SK-N-MC (cell line): ENCODE results near the gene REXO5.

Experiments
- EZH2 ChIP-seq: fragments of 200-600 bp; sonication (generic); IDR thresholded peaks from one replicate; pipeline ENCODE4 v1.6.1; 2017; ENCODE audit warnings: antibody characterized with exemption
- POLR2AphosphoS5 ChIP-seq: IDR thresholded peaks from 2 replicates; pipeline ENCODE4 v1.6.1; 2012; ENCODE audit warnings: mild to moderate bottlenecking, low read depth, low read length, borderline replicate concordance

- no peak for TF ChIP-seq POLR2AphosphoS5
- TF ChIP-seq EZH2 = no peak
Observed at GRCh38 chr16:20871941-20872815, 65.9 kb downstream of the REXO5 start.
